Gastrocnemius medialis (tissue), 4 donors: ENCODE results near the gene TRMT44.

ENCODE experiments used
- CTCF ChIP-seq, 5 experiments: fragments of 450-650 bp in 3 of 5; fragments of 200-600 bp in 2 of 5; sonication (generic) in 2 of 5; IDR thresholded peaks in 4 of 5; conservative IDR thresholded peaks in 1 of 5; 1 replicate in 4 of 5; 2 replicates in 1 of 5; pipeline ENCODE4 v1.5.1; 2016 to 2019; ENCODE audit warnings: antibody characterized with exemption in 5 of 5, mild to moderate bottlenecking in 3 of 5, moderate library complexity in 3 of 5
- POLR2A ChIP-seq, 2 donors: fragments of 450-650 bp; IDR thresholded peaks; one replicate each; pipeline ENCODE4 v1.6.1; 2017; ENCODE audit warnings: antibody characterized with exemption in 2 of 2, mild to moderate bottlenecking in 2 of 2, moderate library complexity in 2 of 2

- TF ChIP-seq CTCF (IDR thresholded peaks at IDR 0.05 in 4 of 5, conservative IDR thresholded peaks at IDR 0.05 in 1 of 5) (no peak), POLR2A (IDR thresholded peaks at IDR 0.05) (no peak)
Measured at GRCh38 chr4:8470451-8471024, 30.0 kb downstream of the TRMT44 start.
